NCI-H510A (cell line): Measurements from ENCODE around the gene TRRAP.

ENCODE experiments used
- DNase-seq: peaks from one replicate; lab custom pipeline; 2025; lab: John Stamatoyannopoulos, UW

TRRAP gene

GRCh38 chr7:98902523-98902922, 24.2 kb downstream of the TRRAP start:
- DNase-seq = no peak

- DNase-seq = no peak
Measured at GRCh38 chr7:98903246-98903645, 24.9 kb downstream of the TRRAP start.

GRCh38 chr7:98907570-98907969, 29.2 kb downstream of the TRRAP start:
- no peak for DNase-seq

GRCh38 chr7:98908585-98908984, 30.3 kb downstream of the TRRAP start:
- no peak for DNase-seq

GRCh38 chr7:98909487-98909886, 31.2 kb downstream of the TRRAP start:
- no peak for DNase-seq

GRCh38 chr7:98910427-98910826, 32.1 kb downstream of the TRRAP start:
- no peak for DNase-seq

GRCh38 chr7:98911916-98912315, 33.6 kb downstream of the TRRAP start:
- DNase-seq = no peak

GRCh38 chr7:98913026-98913425, 34.7 kb downstream of the TRRAP start:
- DNase-seq = no peak

GRCh38 chr7:98913612-98914011, 35.3 kb downstream of the TRRAP start:
- no peak for DNase-seq

GRCh38 chr7:98917331-98917730, 39.0 kb downstream of the TRRAP start:
- no peak for DNase-seq

GRCh38 chr7:98921608-98922372, 43.5 kb downstream of the TRRAP start:
- DNase-seq = no peak

GRCh38 chr7:98922392-98923187, 44.3 kb downstream of the TRRAP start:
- peak; percentile 61 for DNase-seq

GRCh38 chr7:98923512-98923911, 45.2 kb downstream of the TRRAP start:
- no peak for DNase-seq

- no peak for DNase-seq
Measured at GRCh38 chr7:98927125-98927524, 48.8 kb downstream of the TRRAP start.

- no peak for DNase-seq
Measured at GRCh38 chr7:98930464-98930863, 52.1 kb downstream of the TRRAP start.

GRCh38 chr7:98930921-98931320, 52.6 kb downstream of the TRRAP start:
- no peak for DNase-seq

GRCh38 chr7:98933321-98933720, 55.0 kb downstream of the TRRAP start:
- DNase-seq = no peak

- no peak for DNase-seq
Measured at GRCh38 chr7:98934267-98934666, 55.9 kb downstream of the TRRAP start.

- no peak for DNase-seq
Measured at GRCh38 chr7:98935811-98936210, 57.5 kb downstream of the TRRAP start.

- DNase-seq = no peak
Measured at GRCh38 chr7:98943336-98943735, 65.0 kb downstream of the TRRAP start.

GRCh38 chr7:98944386-98944785, 66.1 kb downstream of the TRRAP start:
- DNase-seq = no peak

GRCh38 chr7:98945852-98946251, 67.5 kb downstream of the TRRAP start:
- no peak for DNase-seq

- no peak for DNase-seq
Measured at GRCh38 chr7:98946389-98946788, 68.1 kb downstream of the TRRAP start.
